Measurements from ENCODE around the gene EPAS1. TPM values are rescaled to one million over a fixed set of nuclear protein-coding genes. Genes with fewer than 3 reads are reported as not detected.
A peak's percentile ranks its signal among the peaks of the same experiment; 100 is the strongest.

EPAS1 gene
- total and polyA plus RNA-seq, 2 of the 13 experiments (the other 11 are each of a cell fraction or from before 2014, with no cell fraction given): 47.1 to 182 TPM

DNA sequence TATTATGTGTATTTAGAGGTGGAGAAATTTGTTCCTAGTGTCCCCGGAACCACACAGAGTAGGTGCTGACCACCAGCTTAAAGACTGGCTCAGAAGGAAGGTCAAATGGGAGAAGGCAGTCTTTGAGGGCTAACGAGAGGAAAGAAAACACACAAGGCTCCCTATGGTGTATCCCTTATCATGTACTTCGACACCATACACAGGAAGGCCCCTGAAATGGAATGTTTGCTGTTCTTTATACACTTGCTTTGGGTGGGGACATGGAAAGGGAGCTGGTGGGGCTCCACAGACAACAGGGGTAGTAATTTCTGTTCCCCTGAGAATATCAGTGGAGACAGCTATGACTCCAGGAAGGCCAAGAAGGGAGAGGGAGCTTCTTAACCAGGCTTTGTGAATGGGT lies 6.0 kb downstream of the EPAS1 start (continued):
- TF ChIP-seq, protein P1, sequence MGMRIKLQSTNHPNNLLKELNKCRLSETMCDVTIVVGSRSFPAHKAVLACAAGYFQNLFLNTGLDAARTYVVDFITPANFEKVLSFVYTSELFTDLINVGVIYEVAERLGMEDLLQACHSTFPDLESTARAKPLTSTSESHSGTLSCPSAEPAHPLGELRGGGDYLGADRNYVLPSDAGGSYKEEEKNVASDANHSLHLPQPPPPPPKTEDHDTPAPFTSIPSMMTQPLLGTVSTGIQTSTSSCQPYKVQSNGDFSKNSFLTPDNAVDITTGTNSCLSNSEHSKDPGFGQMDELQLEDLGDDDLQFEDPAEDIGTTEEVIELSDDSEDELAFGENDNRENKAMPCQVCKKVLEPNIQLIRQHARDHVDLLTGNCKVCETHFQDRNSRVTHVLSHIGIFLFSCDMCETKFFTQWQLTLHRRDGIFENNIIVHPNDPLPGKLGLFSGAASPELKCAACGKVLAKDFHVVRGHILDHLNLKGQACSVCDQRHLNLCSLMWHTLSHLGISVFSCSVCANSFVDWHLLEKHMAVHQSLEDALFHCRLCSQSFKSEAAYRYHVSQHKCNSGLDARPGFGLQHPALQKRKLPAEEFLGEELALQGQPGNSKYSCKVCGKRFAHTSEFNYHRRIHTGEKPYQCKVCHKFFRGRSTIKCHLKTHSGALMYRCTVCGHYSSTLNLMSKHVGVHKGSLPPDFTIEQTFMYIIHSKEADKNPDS (CRISPR knock-in tag; IDR thresholded peaks at IDR 0.05): 0 out of 2 replicates have a peak, but pooled peaks have one; percentile 33
- TF ChIP-seq POLR2A (IDR thresholded peaks at IDR 0.05; ENCODE audit: insufficient read depth in 1 of 2, low read depth in 2 of 2, low read length in 2 of 2): no peak
- no peak for TF ChIP-seq FOXP1 (IDR thresholded peaks at IDR 0.05)
- peak; percentile 50; the same call in 1 of the 2 replicates for TF ChIP-seq FOXP1 (CRISPR knock-in tag; IDR thresholded peaks at IDR 0.05)
- TF ChIP-seq HNF4G (IDR thresholded peaks at IDR 0.05; ENCODE audit: borderline replicate concordance, low read depth, low read length): peak; percentile 34; the same call in 1 of the 2 replicates
- no peak for TF ChIP-seq HNF4G (CRISPR knock-in tag; IDR thresholded peaks at IDR 0.05; ENCODE audit: borderline replicate concordance, low read depth)
- TF ChIP-seq, protein P2, sequence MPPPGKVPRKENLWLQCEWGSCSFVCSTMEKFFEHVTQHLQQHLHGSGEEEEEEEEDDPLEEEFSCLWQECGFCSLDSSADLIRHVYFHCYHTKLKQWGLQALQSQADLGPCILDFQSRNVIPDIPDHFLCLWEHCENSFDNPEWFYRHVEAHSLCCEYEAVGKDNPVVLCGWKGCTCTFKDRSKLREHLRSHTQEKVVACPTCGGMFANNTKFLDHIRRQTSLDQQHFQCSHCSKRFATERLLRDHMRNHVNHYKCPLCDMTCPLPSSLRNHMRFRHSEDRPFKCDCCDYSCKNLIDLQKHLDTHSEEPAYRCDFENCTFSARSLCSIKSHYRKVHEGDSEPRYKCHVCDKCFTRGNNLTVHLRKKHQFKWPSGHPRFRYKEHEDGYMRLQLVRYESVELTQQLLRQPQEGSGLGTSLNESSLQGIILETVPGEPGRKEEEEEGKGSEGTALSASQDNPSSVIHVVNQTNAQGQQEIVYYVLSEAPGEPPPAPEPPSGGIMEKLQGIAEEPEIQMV (CRISPR knock-in tag; IDR thresholded peaks at IDR 0.05; ENCODE audit: low read depth): no peak
- TF ChIP-seq GATAD2A (CRISPR knock-in tag; IDR thresholded peaks at IDR 0.05): peak; percentile 54
- TF ChIP-seq ETV5 (CRISPR knock-in tag; IDR thresholded peaks at IDR 0.05; ENCODE audit: borderline replicate concordance): peak; percentile 37; the same call in 1 of the 2 replicates
- TF ChIP-seq, protein P3, sequence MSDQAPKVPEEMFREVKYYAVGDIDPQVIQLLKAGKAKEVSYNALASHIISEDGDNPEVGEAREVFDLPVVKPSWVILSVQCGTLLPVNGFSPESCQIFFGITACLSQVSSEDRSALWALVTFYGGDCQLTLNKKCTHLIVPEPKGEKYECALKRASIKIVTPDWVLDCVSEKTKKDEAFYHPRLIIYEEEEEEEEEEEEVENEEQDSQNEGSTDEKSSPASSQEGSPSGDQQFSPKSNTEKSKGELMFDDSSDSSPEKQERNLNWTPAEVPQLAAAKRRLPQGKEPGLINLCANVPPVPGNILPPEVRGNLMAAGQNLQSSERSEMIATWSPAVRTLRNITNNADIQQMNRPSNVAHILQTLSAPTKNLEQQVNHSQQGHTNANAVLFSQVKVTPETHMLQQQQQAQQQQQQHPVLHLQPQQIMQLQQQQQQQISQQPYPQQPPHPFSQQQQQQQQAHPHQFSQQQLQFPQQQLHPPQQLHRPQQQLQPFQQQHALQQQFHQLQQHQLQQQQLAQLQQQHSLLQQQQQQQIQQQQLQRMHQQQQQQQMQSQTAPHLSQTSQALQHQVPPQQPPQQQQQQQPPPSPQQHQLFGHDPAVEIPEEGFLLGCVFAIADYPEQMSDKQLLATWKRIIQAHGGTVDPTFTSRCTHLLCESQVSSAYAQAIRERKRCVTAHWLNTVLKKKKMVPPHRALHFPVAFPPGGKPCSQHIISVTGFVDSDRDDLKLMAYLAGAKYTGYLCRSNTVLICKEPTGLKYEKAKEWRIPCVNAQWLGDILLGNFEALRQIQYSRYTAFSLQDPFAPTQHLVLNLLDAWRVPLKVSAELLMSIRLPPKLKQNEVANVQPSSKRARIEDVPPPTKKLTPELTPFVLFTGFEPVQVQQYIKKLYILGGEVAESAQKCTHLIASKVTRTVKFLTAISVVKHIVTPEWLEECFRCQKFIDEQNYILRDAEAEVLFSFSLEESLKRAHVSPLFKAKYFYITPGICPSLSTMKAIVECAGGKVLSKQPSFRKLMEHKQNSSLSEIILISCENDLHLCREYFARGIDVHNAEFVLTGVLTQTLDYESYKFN (CRISPR knock-in tag; conservative IDR thresholded peaks at IDR 0.05): peak; percentile 40; the same call in 1 of the 2 replicates
- TF ChIP-seq SOX6 (IDR thresholded peaks at IDR 0.05): no peak
- peak; percentile 38; the same call in 1 of the 2 replicates for TF ChIP-seq SOX6 (CRISPR knock-in tag; IDR thresholded peaks at IDR 0.05)
- TF ChIP-seq ZMYM4 (CRISPR knock-in tag; IDR thresholded peaks at IDR 0.05): peak; percentile 74
- no peak for TF ChIP-seq ZNF703 (CRISPR knock-in tag; IDR thresholded peaks at IDR 0.05; ENCODE audit: borderline replicate concordance)
- TF ChIP-seq KMT2A (CRISPR knock-in tag; IDR thresholded peaks at IDR 0.05): 0 out of 2 replicates have a peak, but pooled peaks have one; percentile 42
- TF ChIP-seq, protein P4, sequence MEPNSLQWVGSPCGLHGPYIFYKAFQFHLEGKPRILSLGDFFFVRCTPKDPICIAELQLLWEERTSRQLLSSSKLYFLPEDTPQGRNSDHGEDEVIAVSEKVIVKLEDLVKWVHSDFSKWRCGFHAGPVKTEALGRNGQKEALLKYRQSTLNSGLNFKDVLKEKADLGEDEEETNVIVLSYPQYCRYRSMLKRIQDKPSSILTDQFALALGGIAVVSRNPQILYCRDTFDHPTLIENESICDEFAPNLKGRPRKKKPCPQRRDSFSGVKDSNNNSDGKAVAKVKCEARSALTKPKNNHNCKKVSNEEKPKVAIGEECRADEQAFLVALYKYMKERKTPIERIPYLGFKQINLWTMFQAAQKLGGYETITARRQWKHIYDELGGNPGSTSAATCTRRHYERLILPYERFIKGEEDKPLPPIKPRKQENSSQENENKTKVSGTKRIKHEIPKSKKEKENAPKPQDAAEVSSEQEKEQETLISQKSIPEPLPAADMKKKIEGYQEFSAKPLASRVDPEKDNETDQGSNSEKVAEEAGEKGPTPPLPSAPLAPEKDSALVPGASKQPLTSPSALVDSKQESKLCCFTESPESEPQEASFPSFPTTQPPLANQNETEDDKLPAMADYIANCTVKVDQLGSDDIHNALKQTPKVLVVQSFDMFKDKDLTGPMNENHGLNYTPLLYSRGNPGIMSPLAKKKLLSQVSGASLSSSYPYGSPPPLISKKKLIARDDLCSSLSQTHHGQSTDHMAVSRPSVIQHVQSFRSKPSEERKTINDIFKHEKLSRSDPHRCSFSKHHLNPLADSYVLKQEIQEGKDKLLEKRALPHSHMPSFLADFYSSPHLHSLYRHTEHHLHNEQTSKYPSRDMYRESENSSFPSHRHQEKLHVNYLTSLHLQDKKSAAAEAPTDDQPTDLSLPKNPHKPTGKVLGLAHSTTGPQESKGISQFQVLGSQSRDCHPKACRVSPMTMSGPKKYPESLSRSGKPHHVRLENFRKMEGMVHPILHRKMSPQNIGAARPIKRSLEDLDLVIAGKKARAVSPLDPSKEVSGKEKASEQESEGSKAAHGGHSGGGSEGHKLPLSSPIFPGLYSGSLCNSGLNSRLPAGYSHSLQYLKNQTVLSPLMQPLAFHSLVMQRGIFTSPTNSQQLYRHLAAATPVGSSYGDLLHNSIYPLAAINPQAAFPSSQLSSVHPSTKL (CRISPR knock-in tag; IDR thresholded peaks at IDR 0.05): 0 out of 2 replicates have a peak, but pooled peaks have one; percentile 41
- TF ChIP-seq, protein P5, sequence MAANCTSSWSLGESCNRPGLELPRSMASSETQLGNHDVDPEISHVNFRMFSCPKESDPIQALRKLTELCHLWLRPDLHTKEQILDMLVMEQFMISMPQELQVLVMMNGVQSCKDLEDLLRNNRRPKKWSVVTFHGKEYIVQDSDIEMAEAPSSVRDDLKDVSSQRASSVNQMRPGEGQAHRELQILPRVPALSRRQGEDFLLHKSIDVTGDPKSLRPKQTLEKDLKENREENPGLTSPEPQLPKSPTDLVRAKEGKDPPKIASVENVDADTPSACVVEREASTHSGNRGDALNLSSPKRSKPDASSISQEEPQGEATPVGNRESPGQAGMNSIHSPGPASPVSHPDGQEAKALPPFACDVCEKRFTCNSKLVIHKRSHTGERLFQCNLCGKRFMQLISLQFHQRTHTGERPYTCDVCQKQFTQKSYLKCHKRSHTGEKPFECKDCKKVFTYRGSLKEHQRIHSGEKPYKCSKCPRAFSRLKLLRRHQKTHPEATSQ (CRISPR knock-in tag; IDR thresholded peaks at IDR 0.05; ENCODE audit: borderline replicate concordance): peak; percentile 99
